ENCODE results near the gene STRN4. TPM values are rescaled to one million over a fixed set of nuclear protein-coding genes. Genes with fewer than 3 reads are reported as not detected.

Gene STRN4
- total and polyA plus RNA-seq, 9 of the 15 experiments (the other 6 are each of a cell fraction or from before 2014, with no cell fraction given) = 0.62 to 83.7 (median 36.9) TPM

- TF ChIP-seq POLR2AphosphoS5 (IDR thresholded peaks at IDR 0.05; ENCODE audit: control insufficient read depth, insufficient read depth, low read depth, low read length) (peak; percentile 42), MYNN (IDR thresholded peaks at IDR 0.05) (0 out of 2 replicates have a peak, but pooled peaks have one; percentile 25), MYNN (CRISPR knock-in tag; IDR thresholded peaks at IDR 0.05) (no peak), RBM22 (IDR thresholded peaks at IDR 0.05; ENCODE audit: low read depth, low read length, poor library complexity, severe bottlenecking) (peak; percentile 95), NFIC (IDR thresholded peaks at IDR 0.05) (peak; percentile 9; the same call in 1 of the 2 replicates), NRF1 (conservative IDR thresholded peaks at IDR 0.05 in 1 of 2, IDR thresholded peaks at IDR 0.05 in 1 of 2) (no peak), POLR2B (IDR thresholded peaks at IDR 0.05; ENCODE audit: low read depth, partially characterized antibody) (peak; percentile 74), GABPB1 (CRISPR knock-in tag; IDR thresholded peaks at IDR 0.05) (0 out of 2 replicates have a peak, but pooled peaks have one; percentile 27)
- TF ChIP-seq, protein P1, sequence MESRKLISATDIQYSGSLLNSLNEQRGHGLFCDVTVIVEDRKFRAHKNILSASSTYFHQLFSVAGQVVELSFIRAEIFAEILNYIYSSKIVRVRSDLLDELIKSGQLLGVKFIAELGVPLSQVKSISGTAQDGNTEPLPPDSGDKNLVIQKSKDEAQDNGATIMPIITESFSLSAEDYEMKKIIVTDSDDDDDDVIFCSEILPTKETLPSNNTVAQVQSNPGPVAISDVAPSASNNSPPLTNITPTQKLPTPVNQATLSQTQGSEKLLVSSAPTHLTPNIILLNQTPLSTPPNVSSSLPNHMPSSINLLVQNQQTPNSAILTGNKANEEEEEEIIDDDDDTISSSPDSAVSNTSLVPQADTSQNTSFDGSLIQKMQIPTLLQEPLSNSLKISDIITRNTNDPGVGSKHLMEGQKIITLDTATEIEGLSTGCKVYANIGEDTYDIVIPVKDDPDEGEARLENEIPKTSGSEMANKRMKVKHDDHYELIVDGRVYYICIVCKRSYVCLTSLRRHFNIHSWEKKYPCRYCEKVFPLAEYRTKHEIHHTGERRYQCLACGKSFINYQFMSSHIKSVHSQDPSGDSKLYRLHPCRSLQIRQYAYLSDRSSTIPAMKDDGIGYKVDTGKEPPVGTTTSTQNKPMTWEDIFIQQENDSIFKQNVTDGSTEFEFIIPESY (CRISPR knock-in tag; IDR thresholded peaks at IDR 0.05) = peak; percentile 48
Measured at GRCh38 chr19:46776927-46777911, 31.0 kb upstream of the STRN4 start (continued).
